ENCODE measurements around the gene KLHL11.

KLHL11 gene
- total RNA-seq, result 65.3 to 88.5 reads per million in 2 donors

GRCh38 chr17:41864836-41865595 is at the start of gene KLHL11:
TSS of gene KLHL11 (minus strand) at chr17:41865423. CDS start at chr17:41865370, 53 bp downstream.
- DNase-seq, result peak; percentile 76 to 94 (median 82)

GRCh38 chr17:41915020-41915419 is 49.8 kb upstream of the KLHL11 start:
- DNase-seq, result no peak

- no peak for DNase-seq
Observed at GRCh38 chr17:41914358-41914766, 49.1 kb upstream of the KLHL11 start.

- DNase-seq, result no peak
Observed at GRCh38 chr17:41913798-41914197, 48.6 kb upstream of the KLHL11 start.

- no peak for DNase-seq
Observed at GRCh38 chr17:41912925-41913324, 47.7 kb upstream of the KLHL11 start.

- no peak for DNase-seq
Observed at GRCh38 chr17:41910701-41911391, 45.6 kb upstream of the KLHL11 start.

- DNase-seq, result no peak
Observed at GRCh38 chr17:41909088-41909487, 43.9 kb upstream of the KLHL11 start.

GRCh38 chr17:41907633-41908539 is 42.7 kb upstream of the KLHL11 start:
- no peak for DNase-seq

GRCh38 chr17:41907185-41907556 is 41.9 kb upstream of the KLHL11 start:
- no peak for DNase-seq

GRCh38 chr17:41906465-41907184 is 41.4 kb upstream of the KLHL11 start:
- no peak for DNase-seq

GRCh38 chr17:41905172-41905571 is 39.9 kb upstream of the KLHL11 start:
- DNase-seq, result no peak

- no peak for DNase-seq
Observed at GRCh38 chr17:41904242-41904841, 39.1 kb upstream of the KLHL11 start.

- DNase-seq, result no peak
Observed at GRCh38 chr17:41901646-41902045, 36.4 kb upstream of the KLHL11 start.

- DNase-seq, result no peak
Observed at GRCh38 chr17:41896726-41897125, 31.5 kb upstream of the KLHL11 start.

- DNase-seq, result no peak
Observed at GRCh38 chr17:41895617-41896016, 30.4 kb upstream of the KLHL11 start.

GRCh38 chr17:41894791-41895331 is 29.6 kb upstream of the KLHL11 start:
- no peak for DNase-seq

GRCh38 chr17:41893384-41893783 is 28.2 kb upstream of the KLHL11 start:
- no peak for DNase-seq

- DNase-seq, result no peak
Observed at GRCh38 chr17:41892021-41892376, 26.8 kb upstream of the KLHL11 start.

GRCh38 chr17:41891135-41892020 is 26.2 kb upstream of the KLHL11 start:
- no peak for DNase-seq

- no peak for DNase-seq
Observed at GRCh38 chr17:41888332-41888965, 23.2 kb upstream of the KLHL11 start.

All from T-helper 2 cell (primary cell).